GM23338 (cell line): ENCODE measurements around the gene PCLO.

Experiments used
- EZH2phosphoT487 ChIP-seq: fragments of 200-600 bp; sonication (generic); IDR thresholded peaks from one replicate; pipeline ENCODE4 v1.8.1; 2018; ENCODE audit warnings: antibody characterized with exemption; ENCODE audit not compliant: unreplicated experiment
- JUNB ChIP-seq: IDR thresholded peaks from one replicate; pipeline ENCODE4 v1.6.1; 2016; ENCODE audit warnings: antibody characterized with exemption; ENCODE audit not compliant: unreplicated experiment
- TF ChIP-seq, protein P1 (sequence below): IDR thresholded peaks from one replicate; pipeline ENCODE4 v1.6.1; 2018; ENCODE audit warnings: antibody characterized with exemption; ENCODE audit not compliant: unreplicated experiment
- TF ChIP-seq, protein P2 (sequence below), 2 experiments: fragments of 200-600 bp in 1 of 2; sonication (generic) in 1 of 2; conservative IDR thresholded peaks; 2 replicates each; pipeline versions ENCODE4 v1.5.1 to v1.6.1; 2016 to 2017; ENCODE audit warnings: antibody characterized with exemption in 2 of 2, low read depth in 2 of 2, mild to moderate bottlenecking in 2 of 2, moderate library complexity in 1 of 2

DNA sequence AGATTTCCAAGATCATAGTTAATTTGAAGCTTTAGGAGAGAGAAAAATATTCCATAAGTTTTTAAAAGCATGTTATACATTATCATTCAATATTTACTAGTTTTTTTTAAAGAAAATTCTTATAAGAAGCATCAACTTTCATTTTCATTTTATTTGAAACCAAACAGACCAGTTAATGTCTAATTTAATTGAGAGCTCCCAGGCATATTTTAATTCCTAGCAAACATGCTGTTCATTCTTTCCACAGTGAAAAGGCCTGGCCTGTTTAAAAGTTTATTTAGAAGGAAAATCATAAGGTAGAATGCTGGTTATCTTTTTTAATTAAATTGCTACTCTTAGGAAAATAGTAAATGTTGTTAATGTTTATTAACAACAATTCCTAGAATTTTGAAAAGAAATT, 324.4 kb downstream of the PCLO start:
- TF ChIP-seq, protein P1, sequence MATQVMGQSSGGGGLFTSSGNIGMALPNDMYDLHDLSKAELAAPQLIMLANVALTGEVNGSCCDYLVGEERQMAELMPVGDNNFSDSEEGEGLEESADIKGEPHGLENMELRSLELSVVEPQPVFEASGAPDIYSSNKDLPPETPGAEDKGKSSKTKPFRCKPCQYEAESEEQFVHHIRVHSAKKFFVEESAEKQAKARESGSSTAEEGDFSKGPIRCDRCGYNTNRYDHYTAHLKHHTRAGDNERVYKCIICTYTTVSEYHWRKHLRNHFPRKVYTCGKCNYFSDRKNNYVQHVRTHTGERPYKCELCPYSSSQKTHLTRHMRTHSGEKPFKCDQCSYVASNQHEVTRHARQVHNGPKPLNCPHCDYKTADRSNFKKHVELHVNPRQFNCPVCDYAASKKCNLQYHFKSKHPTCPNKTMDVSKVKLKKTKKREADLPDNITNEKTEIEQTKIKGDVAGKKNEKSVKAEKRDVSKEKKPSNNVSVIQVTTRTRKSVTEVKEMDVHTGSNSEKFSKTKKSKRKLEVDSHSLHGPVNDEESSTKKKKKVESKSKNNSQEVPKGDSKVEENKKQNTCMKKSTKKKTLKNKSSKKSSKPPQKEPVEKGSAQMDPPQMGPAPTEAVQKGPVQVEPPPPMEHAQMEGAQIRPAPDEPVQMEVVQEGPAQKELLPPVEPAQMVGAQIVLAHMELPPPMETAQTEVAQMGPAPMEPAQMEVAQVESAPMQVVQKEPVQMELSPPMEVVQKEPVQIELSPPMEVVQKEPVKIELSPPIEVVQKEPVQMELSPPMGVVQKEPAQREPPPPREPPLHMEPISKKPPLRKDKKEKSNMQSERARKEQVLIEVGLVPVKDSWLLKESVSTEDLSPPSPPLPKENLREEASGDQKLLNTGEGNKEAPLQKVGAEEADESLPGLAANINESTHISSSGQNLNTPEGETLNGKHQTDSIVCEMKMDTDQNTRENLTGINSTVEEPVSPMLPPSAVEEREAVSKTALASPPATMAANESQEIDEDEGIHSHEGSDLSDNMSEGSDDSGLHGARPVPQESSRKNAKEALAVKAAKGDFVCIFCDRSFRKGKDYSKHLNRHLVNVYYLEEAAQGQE, result no peak
- TF ChIP-seq, protein P2, sequence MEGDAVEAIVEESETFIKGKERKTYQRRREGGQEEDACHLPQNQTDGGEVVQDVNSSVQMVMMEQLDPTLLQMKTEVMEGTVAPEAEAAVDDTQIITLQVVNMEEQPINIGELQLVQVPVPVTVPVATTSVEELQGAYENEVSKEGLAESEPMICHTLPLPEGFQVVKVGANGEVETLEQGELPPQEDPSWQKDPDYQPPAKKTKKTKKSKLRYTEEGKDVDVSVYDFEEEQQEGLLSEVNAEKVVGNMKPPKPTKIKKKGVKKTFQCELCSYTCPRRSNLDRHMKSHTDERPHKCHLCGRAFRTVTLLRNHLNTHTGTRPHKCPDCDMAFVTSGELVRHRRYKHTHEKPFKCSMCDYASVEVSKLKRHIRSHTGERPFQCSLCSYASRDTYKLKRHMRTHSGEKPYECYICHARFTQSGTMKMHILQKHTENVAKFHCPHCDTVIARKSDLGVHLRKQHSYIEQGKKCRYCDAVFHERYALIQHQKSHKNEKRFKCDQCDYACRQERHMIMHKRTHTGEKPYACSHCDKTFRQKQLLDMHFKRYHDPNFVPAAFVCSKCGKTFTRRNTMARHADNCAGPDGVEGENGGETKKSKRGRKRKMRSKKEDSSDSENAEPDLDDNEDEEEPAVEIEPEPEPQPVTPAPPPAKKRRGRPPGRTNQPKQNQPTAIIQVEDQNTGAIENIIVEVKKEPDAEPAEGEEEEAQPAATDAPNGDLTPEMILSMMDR (conservative IDR thresholded peaks at IDR 0.05; ENCODE audit: low read depth in 2 of 2), result no peak
- TF ChIP-seq EZH2phosphoT487, result no peak
- no peak for TF ChIP-seq JUNB
